Measurements from ENCODE around the gene SLC44A1.

The SLC44A1 gene

DNA sequence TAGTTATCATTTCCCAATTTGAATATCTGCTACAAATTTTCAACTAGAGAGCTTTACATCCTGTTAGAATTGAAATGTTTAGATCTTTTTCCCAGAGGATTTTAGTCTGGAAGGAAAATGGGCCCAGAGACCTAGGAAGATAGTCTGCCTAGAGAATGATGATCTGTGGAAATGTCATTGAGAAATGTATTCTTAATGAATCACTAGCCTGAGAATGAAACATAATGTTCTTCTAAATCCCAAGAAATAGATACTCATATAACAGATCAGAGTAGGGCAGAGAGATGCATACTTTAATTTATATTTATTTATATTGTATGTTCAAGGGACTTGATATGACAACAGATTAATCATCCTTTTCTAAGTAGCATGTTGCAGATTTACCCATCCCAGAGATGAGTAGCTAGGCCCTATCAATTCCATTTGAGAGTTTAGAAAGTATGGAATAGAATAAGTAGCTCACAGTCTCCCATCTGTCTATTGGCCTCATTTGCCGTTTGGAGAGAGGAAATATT is 25.1 kb upstream of the SLC44A1 start:
- Histone ChIP-seq H3K79me2 (ENCODE audit: control insufficient read depth, insufficient read depth, low read length, unreplicated experiment) (no peaks in the 10 kb centered on the region), H2AFZ (ENCODE audit: low read length, unreplicated experiment) (peak overlapping the region; percentile 16), H3K36me3 (ENCODE audit: insufficient read depth, low read length) (no peaks in the 10 kb centered on the region), H3K4me1 (ENCODE audit: control insufficient read depth, insufficient read depth, low read length, unreplicated experiment) (peaks cover 22% of the 10 kb centered on the region), H3K27me3 (ENCODE audit: insufficient read depth, low read length) (no peaks in the 10 kb centered on the region), H3K27ac (ENCODE audit: low read depth, low read length) (peak overlapping the region; percentile 95), H3K4me3 (ENCODE audit: low read depth, low read length) (no peak overlapping the region)

GRCh38 chr9:105220451-105220850 is 24.0 kb upstream of the SLC44A1 start:
- Histone ChIP-seq H3K36me3 (ENCODE audit: insufficient read depth, low read length) (no peaks in the 10 kb centered on the region), H3K27ac (ENCODE audit: low read depth, low read length) (no peak overlapping the region), H3K27me3 (ENCODE audit: insufficient read depth, low read length) (no peaks in the 10 kb centered on the region), H3K79me2 (ENCODE audit: control insufficient read depth, insufficient read depth, low read length, unreplicated experiment) (no peaks in the 10 kb centered on the region), H2AFZ (ENCODE audit: low read length, unreplicated experiment) (no peak overlapping the region), H3K4me1 (ENCODE audit: control insufficient read depth, insufficient read depth, low read length, unreplicated experiment) (peaks cover 22% of the 10 kb centered on the region), H3K4me3 (ENCODE audit: low read depth, low read length) (no peak overlapping the region)

DNA sequence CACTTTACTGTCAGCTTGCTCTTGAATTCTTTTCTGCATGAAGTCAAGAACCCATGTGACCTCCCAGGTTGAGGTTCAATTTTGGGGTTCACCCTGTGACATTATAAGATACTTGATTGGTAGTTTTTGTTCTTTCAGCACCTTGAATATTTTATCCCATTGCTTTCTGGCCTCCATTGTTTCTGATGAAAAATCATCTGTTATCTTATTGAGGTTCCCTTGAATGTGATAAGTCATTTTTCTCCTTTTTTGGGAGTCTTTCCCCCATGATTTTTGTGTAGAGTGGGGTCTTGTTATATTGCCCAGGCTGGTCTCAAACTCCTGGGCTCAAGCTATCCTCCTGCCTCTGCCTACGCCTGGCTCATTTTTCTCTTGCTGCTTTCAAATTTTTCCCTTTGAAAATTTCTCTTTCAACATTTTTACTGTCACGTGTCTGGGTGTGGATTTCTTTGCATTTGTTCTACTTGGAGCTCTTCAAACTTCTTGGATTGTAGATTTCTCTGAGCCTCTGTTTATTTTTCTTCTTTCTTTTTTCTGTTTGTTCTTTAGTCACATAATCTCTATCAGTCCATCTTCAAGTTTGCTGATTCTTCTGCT is 20.8 kb upstream of the SLC44A1 start:
- Histone ChIP-seq H3K4me3 (ENCODE audit: low read depth, low read length) (no peak overlapping the region), H3K27me3 (ENCODE audit: insufficient read depth, low read length) (no peaks in the 10 kb centered on the region), H3K4me1 (ENCODE audit: control insufficient read depth, insufficient read depth, low read length, unreplicated experiment) (peaks cover 11% of the 10 kb centered on the region), H3K79me2 (ENCODE audit: control insufficient read depth, insufficient read depth, low read length, unreplicated experiment) (no peaks in the 10 kb centered on the region), H3K36me3 (ENCODE audit: insufficient read depth, low read length) (no peaks in the 10 kb centered on the region), H3K27ac (ENCODE audit: low read depth, low read length) (no peak overlapping the region), H2AFZ (ENCODE audit: low read length, unreplicated experiment) (no peak overlapping the region)

DNA sequence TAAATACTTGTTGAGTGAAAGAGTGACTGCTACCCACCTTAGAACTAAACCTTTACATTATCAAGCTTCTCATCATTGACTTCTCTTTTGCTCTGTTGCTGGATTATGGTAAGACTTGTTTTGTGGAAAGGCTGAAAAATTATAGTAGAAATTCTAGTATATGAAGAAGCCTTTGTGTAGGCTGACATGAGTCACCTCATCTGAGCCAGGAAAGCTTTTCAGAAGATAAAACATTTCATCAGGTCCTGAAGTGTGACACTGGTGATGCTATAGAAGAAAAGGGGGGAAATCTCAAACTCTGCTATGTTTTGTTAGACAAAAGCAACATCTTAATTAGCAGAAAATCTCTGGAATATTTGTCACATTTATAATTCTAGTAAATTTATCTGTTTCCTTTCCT is 18.4 kb upstream of the SLC44A1 start:
- no peaks in the 10 kb centered on the region for H3K4me1 ChIP-seq (ENCODE audit: control insufficient read depth, insufficient read depth, low read length, unreplicated experiment)
- no peaks in the 10 kb centered on the region for H3K79me2 ChIP-seq (ENCODE audit: control insufficient read depth, insufficient read depth, low read length, unreplicated experiment)
- H2AFZ ChIP-seq (ENCODE audit: low read length, unreplicated experiment): no peak overlapping the region
- H3K36me3 ChIP-seq (ENCODE audit: insufficient read depth, low read length): no peaks in the 10 kb centered on the region
- H3K27me3 ChIP-seq (ENCODE audit: insufficient read depth, low read length): no peaks in the 10 kb centered on the region
- no peak overlapping the region for H3K4me3 ChIP-seq (ENCODE audit: low read depth, low read length)
- no peak overlapping the region for H3K27ac ChIP-seq (ENCODE audit: low read depth, low read length)

- H3K27me3 ChIP-seq (ENCODE audit: insufficient read depth, low read length): no peaks in the 10 kb centered on the region
- H3K79me2 ChIP-seq (ENCODE audit: control insufficient read depth, insufficient read depth, low read length, unreplicated experiment): no peaks in the 10 kb centered on the region
- H3K4me3 ChIP-seq (ENCODE audit: low read depth, low read length): no peak overlapping the region
- no peaks in the 10 kb centered on the region for H3K36me3 ChIP-seq (ENCODE audit: insufficient read depth, low read length)
- no peak overlapping the region for H3K27ac ChIP-seq (ENCODE audit: low read depth, low read length)
- H3K4me1 ChIP-seq (ENCODE audit: control insufficient read depth, insufficient read depth, low read length, unreplicated experiment): peaks cover 5% of the 10 kb centered on the region
- no peak overlapping the region for H2AFZ ChIP-seq (ENCODE audit: low read length, unreplicated experiment)
Measured at GRCh38 chr9:105232207-105232606, 12.2 kb upstream of the SLC44A1 start.

DNA sequence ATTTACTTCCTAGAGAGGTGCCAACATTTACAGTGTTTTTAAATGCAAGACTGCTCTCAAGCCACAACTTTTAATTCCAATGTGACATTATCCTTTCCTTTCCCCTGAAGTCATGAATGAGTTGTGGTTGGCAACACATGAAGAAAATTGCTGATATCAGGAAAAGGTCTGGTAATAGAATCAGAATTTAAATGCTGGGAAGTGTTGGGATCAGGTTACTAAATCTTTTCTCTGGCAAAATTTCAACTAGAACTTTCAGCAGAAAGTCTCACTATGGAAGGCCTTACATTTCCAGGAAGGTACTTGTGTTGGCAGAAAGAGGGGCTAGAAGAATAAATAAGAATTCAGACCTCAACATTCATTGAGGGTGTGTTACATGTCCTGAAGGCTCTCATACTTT is 10.6 kb upstream of the SLC44A1 start:
- H3K36me3 ChIP-seq (ENCODE audit: insufficient read depth, low read length): no peaks in the 10 kb centered on the region
- no peak overlapping the region for H2AFZ ChIP-seq (ENCODE audit: low read length, unreplicated experiment)
- no peaks in the 10 kb centered on the region for H3K79me2 ChIP-seq (ENCODE audit: control insufficient read depth, insufficient read depth, low read length, unreplicated experiment)
- peaks cover 5% of the 10 kb centered on the region for H3K4me1 ChIP-seq (ENCODE audit: control insufficient read depth, insufficient read depth, low read length, unreplicated experiment)
- H3K4me3 ChIP-seq (ENCODE audit: low read depth, low read length): no peak overlapping the region
- H3K27me3 ChIP-seq (ENCODE audit: insufficient read depth, low read length): no peaks in the 10 kb centered on the region
- 0 out of 2 replicates have a peak overlapping the region, but pooled peaks have one; percentile 22 for H3K27ac ChIP-seq (ENCODE audit: low read depth, low read length)

DNA sequence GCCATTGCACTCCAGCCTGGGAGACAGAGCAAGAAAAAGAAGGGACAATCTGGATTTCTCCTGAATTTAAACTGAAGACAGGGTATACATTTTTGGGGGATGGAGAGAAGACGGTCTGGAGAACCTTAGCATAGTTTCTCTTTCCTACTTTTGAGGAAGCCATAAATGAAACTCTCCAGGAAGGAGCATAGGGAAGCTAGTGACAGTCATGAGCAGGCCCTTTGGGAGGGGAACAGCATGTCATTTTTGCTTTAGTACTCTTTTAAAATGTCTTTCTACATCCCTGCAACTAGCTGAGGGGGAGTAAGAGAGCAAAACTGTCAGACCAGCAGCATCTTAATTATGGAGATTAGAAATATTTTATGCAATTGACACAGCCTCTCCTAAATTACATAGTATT is 8.2 kb upstream of the SLC44A1 start:
- Histone ChIP-seq H3K27ac (ENCODE audit: low read depth, low read length) (no peak overlapping the region), H3K4me3 (ENCODE audit: low read depth, low read length) (no peak overlapping the region), H3K79me2 (ENCODE audit: control insufficient read depth, insufficient read depth, low read length, unreplicated experiment) (no peaks in the 10 kb centered on the region), H3K4me1 (ENCODE audit: control insufficient read depth, insufficient read depth, low read length, unreplicated experiment) (peaks cover 12% of the 10 kb centered on the region), H2AFZ (ENCODE audit: low read length, unreplicated experiment) (no peak overlapping the region), H3K27me3 (ENCODE audit: insufficient read depth, low read length) (no peaks in the 10 kb centered on the region), H3K36me3 (ENCODE audit: insufficient read depth, low read length) (no peaks in the 10 kb centered on the region)

DNA sequence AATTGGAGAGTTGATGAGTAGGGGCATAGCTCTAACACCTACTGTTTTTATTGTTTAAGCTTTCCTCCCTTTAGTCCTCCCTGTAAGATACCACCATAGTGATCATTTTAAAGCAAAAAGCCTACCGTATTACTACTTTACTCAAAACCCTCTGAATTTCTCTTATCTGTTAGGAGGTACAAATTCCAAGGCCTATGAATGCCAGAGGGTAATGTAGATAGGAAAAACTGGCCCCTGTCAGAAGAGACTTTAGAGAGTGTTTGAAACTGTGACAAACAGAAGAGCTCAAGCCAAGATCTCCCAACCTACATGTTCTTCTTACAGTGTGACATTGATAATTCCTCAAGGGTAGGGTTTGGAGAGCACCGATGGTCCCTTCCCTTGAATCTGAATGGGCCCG is 7.2 kb upstream of the SLC44A1 start:
- Histone ChIP-seq H3K4me1 (ENCODE audit: control insufficient read depth, insufficient read depth, low read length, unreplicated experiment) (peaks cover 22% of the 10 kb centered on the region), H2AFZ (ENCODE audit: low read length, unreplicated experiment) (no peak overlapping the region), H3K36me3 (ENCODE audit: insufficient read depth, low read length) (no peaks in the 10 kb centered on the region), H3K27me3 (ENCODE audit: insufficient read depth, low read length) (no peaks in the 10 kb centered on the region), H3K79me2 (ENCODE audit: control insufficient read depth, insufficient read depth, low read length, unreplicated experiment) (no peaks in the 10 kb centered on the region), H3K4me3 (ENCODE audit: low read depth, low read length) (no peak overlapping the region), H3K27ac (ENCODE audit: low read depth, low read length) (no peak overlapping the region)

DNA sequence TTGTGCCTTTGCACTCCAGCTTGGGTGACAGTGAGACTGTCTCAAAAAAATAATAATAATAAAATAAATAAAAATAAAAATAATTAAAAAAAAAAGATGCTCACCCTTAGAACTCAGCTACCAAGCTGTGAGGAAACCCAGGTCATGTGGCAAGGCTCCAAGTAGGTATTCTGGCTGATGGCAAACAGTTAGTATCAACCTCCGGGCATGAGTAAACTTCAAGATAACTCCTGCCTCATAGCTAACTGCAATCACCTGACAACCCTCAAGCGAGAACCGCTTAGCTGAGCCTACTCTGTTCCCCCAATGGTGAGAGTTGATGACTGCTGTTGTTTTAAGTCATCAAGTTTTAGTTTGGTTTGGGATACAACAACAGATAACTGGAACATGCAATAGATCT is 6.1 kb upstream of the SLC44A1 start:
- H2AFZ ChIP-seq (ENCODE audit: low read length, unreplicated experiment): no peak overlapping the region
- H3K4me1 ChIP-seq (ENCODE audit: control insufficient read depth, insufficient read depth, low read length, unreplicated experiment): peaks cover 33% of the 10 kb centered on the region
- no peak overlapping the region for H3K27ac ChIP-seq (ENCODE audit: low read depth, low read length)
- no peaks in the 10 kb centered on the region for H3K79me2 ChIP-seq (ENCODE audit: control insufficient read depth, insufficient read depth, low read length, unreplicated experiment)
- no peaks in the 10 kb centered on the region for H3K27me3 ChIP-seq (ENCODE audit: insufficient read depth, low read length)
- no peaks in the 10 kb centered on the region for H3K36me3 ChIP-seq (ENCODE audit: insufficient read depth, low read length)
- H3K4me3 ChIP-seq (ENCODE audit: low read depth, low read length): no peak overlapping the region

GRCh38 chr9:105241356-105242043 is 3.0 kb upstream of the SLC44A1 start:
- Histone ChIP-seq H3K4me3 (ENCODE audit: low read depth, low read length) (no peak overlapping the region; the same call in 1 of the 2 replicates), H3K36me3 (ENCODE audit: insufficient read depth, low read length) (no peaks in the 10 kb centered on the region), H3K79me2 (ENCODE audit: control insufficient read depth, insufficient read depth, low read length, unreplicated experiment) (peaks cover 16% of the 10 kb centered on the region), H3K4me1 (ENCODE audit: control insufficient read depth, insufficient read depth, low read length, unreplicated experiment) (peaks cover 34% of the 10 kb centered on the region), H3K27ac (ENCODE audit: low read depth, low read length) (no peak overlapping the region), H2AFZ (ENCODE audit: low read length, unreplicated experiment) (peak overlapping the region; percentile 60), H3K27me3 (ENCODE audit: insufficient read depth, low read length) (no peaks in the 10 kb centered on the region)

DNA sequence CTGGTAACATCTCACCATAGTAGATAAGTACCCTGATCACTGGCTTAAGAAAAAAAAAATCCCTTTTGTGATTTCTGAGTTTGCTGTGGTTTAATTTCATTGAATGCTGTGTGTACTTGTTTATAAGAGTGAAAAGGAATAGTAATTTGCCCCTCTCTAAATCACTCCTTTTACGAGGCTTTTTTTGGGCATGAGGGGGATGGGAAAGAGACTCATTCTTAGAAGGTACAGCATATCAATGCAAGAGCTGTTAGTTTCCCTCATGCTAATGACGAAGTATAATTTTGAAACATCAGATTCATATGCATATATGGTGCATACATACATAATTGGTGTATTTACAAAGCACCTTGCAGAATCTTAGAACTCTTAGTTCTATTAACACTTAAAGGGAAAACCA is 2.4 kb upstream of the SLC44A1 start:
- no peaks in the 10 kb centered on the region for H3K36me3 ChIP-seq (ENCODE audit: insufficient read depth, low read length)
- peaks cover 34% of the 10 kb centered on the region for H3K4me1 ChIP-seq (ENCODE audit: control insufficient read depth, insufficient read depth, low read length, unreplicated experiment)
- peaks cover 21% of the 10 kb centered on the region for H3K79me2 ChIP-seq (ENCODE audit: control insufficient read depth, insufficient read depth, low read length, unreplicated experiment)
- peak overlapping the region; percentile 80 for H3K27ac ChIP-seq (ENCODE audit: low read depth, low read length)
- H3K27me3 ChIP-seq (ENCODE audit: insufficient read depth, low read length): no peaks in the 10 kb centered on the region
- H3K4me3 ChIP-seq (ENCODE audit: low read depth, low read length): peak overlapping the region; percentile 96
- peak overlapping the region; percentile 77 for H2AFZ ChIP-seq (ENCODE audit: low read length, unreplicated experiment)

Data from ACC112 (cell line).